Activated CD4-positive, alpha-beta T cell treated with anti-CD3 and anti-CD28 coated beads, Interleukin-2, Interleukin-6, amounts not matched to agents 100 ng/mL and 50 ng/mL, durations not matched to agents 16 hours and 8 hours (primary cell): ENCODE measurements around the gene MED12L.

Source experiments
- DNase-seq: peaks from one replicate; pipeline ENCODE4 v3.0.0-alpha.2; 2020

The MED12L gene

GRCh38 chr3:151178208-151178845 is 92.9 kb downstream of the MED12L start:
- no peak for DNase-seq

DNA sequence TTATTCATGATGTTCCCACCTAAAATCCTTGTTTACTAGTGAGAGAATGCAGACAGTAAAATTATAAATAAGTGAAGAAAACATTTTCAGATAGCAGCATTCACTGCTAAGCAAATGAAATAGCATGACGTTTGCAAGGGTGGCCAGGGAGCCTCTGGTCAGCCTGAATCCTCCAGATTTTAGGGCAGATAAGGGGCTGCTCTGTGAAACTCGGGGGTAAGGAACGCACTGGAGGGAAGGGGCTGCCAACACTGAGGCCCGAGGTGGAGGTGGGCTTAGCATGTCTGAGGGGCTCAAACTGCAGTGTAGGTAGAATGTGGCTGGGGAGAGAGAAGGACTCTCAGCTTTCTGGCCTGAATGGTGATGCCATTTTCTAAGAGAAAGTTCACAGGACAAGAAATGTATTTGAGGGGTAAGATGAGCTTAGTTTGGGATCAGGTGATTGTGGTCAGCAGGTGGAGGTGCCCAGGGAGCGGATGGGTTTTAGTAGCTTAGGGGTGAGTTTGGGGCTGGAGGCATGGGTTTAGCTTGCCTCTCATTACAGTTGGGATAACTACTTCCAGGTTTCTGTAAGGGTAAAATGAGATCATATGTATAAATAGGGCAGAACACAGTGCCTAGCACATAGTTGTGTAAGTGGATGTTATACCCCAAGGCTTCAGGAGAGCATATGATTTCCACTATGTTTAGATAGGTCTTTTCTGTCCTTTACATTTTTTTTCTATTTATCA is 97.0 kb downstream of the MED12L start:
- no peak for DNase-seq

- no peak for DNase-seq
These were observed 97.8 kb downstream of the MED12L start for GRCh38 chr3:151183265-151183671.

- DNase-seq, result no peak
These were observed 105.6 kb downstream of the MED12L start for GRCh38 chr3:151191095-151191494.

DNA sequence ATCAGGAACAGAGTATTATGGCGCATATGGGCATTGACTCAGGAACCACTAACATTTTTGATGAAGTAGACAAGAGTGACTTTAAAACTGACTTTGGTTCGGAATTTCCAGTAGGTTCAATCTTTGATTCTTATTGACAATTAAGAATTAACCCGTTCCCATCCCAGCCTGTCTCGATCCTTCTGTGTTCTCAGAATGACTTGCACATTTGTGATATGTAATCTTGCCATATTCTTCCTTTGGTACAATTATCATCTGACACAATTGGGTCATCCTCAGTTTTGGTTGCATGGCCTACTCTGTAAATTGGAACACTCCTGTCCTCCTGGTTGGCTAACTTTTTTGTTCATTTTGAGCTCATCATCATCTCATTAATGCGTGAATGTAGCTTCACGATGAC is 107.1 kb downstream of the MED12L start:
- DNase-seq, result no peak

GRCh38 chr3:151195826-151196225 is 110.4 kb downstream of the MED12L start:
- no peak for DNase-seq

GRCh38 chr3:151196434-151196833 is 111.0 kb downstream of the MED12L start:
- no peak for DNase-seq

DNA sequence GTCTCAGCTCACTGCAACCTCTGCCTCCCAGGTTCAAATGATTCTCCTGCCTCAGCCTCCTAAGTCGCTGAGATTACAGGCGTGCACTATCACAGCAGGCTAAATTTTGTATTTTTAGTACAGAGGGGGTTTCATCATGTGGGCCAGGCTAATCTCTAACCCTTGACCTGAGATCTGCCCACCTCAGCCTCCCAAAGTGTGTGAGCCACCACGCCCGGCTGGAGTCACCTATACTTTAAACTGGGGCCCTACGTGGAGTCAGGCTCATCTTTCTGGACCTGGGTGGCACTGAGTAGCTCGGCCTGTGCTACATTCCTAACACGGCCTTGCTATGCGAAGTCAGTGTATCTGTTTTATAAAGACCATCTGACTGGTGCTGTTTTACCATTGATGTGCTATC is 111.8 kb downstream of the MED12L start:
- DNase-seq, result no peak

GRCh38 chr3:151197981-151198767 is 112.7 kb downstream of the MED12L start:
- no peak for DNase-seq

DNA sequence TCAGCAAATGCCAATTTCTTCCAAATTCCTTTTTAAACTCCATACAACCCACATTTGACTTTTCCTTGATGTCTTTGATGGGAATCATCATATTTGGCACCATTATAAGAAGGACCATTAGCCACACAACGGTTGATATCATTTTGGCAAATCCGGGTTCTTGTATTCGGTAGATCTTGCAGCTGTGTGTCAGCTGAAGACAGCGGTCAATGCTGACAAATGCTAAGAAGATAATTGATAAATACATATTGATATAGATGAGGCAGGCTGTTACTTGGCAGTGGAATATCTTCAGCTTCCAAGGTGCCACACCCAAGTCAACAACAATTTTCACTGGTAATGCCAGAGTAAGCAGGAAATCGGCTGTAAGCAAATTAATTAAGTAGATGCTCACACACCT is 113.4 kb downstream of the MED12L start:
- DNase-seq, result no peak

DNA sequence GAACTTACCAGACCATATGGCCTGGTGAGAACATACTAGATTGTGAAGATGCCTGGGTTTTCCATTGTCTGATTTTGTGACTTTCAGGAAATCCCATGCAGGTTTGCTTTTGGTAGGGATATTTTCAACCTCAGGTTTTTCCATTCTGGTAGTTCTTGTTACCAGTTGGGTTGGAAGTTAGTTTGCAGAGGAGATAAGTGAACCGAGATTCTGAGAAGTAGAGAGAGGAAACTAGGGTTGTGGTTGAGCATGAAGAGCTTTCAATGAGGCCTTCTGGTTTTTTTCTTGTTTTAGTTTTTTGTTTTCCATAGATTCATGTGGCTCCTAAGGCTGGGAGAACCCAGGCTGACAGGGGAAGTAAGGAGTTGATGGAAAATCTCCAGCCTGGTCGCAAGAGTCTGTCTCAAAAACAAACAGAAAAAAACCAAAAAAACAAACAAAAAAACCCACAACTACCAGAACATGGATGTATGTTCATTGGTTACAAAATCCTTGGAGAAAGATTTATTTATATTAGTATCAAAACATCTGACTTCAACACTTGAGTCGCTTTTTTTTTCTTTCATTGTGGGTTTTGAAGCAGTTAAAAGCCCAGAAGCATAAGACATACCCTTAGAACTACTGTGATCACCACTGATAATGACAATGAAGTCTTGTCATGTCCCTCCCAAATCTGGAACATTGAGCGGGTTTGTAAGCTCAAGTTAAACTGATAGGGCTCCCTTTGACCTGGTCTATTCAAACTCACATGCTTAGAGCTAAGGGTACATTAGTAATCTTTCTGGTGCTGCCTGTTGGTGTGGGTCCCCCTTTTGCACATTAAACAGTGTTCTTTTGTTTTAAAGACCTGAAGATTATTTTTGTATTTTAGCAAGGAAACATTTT is 114.3 kb downstream of the MED12L start:
- peak; percentile 58 for DNase-seq

DNA sequence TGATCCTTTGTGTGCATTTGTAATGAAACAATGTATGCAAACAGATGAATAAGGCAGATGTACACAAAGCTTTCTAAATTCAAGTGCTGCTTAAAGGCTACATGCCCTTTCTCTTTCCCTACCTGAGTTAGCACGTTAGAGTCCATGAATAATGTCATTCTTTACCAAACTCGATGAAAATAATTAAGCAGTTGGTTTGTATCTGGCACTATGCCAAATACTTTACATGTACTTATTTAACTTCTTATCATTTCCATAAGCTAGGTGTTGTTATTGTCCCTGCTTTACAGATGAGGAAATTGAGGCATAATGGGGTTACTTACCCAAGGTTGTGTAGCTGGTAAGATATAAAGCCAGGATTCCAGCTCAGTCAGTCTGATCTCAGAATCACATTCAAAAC is 115.1 kb downstream of the MED12L start:
- DNase-seq, result no peak

DNA sequence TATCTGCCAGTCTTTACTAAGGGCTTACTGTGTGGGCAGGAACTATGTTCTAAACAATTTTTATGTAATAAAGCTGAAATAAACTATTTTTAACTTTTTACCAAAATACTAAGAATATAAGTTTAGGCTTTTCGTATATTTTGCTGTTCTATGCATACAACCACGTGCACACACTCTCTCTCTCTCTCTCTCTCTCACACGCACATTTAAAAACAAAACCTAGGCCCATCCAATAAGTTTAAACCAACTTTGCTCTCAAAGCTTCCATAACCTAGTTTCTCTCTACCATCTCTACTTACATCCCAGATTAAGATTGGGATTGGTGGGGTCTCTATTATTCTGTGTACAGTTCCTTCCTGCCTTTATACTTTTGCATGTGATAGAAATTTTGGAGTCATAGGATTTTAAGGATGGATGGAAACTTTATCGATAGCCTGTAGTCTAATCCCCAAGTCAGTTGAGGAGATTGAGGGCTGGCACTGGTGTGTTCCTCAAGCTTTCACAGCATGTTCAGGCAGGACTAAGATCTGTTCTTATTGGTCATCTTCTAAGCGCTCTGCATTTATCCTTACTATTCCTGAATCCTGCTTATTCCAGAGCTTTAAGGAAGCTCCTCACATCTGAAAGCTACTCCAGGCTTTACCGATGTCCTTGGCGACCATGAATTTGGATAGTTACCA is 115.7 kb downstream of the MED12L start:
- peak; percentile 49 for DNase-seq

- peak; percentile 89 for DNase-seq
These were observed 117.6 kb downstream of the MED12L start, which contains the start of gene GPR171 for GRCh38 chr3:151203051-151203420. GPR171 (minus strand) TSS chr3:151203216; CDS start chr3:151199386, 3,830 bp downstream.

- peak; percentile 67 for DNase-seq
These were observed 119.3 kb downstream of the MED12L start for GRCh38 chr3:151204530-151205402.

GRCh38 chr3:151205482-151205881 is 120.0 kb downstream of the MED12L start:
- DNase-seq, result no peak

- peak; percentile 60 for DNase-seq
These were observed 120.7 kb downstream of the MED12L start for GRCh38 chr3:151206201-151206600.

DNA sequence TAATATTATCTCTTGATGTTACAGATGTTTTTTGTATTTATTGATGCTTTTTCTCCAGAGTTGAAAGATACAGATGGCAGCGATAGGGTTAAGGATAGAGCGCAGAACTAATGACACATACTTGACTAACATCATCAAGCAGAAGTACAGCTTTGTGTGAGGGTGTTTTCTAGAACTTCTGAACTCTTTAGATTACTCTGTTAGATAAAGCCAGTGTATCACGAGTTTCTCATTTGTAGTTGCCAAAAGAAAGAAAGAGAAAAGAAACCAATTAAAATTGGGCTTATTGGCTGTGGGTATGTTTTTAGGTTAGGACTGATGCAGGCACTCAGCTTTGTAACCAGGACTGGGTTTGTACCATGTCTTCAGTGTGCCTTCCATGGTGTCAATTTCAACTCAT is 124.2 kb downstream of the MED12L start:
- DNase-seq, result peak; percentile 50

DNA sequence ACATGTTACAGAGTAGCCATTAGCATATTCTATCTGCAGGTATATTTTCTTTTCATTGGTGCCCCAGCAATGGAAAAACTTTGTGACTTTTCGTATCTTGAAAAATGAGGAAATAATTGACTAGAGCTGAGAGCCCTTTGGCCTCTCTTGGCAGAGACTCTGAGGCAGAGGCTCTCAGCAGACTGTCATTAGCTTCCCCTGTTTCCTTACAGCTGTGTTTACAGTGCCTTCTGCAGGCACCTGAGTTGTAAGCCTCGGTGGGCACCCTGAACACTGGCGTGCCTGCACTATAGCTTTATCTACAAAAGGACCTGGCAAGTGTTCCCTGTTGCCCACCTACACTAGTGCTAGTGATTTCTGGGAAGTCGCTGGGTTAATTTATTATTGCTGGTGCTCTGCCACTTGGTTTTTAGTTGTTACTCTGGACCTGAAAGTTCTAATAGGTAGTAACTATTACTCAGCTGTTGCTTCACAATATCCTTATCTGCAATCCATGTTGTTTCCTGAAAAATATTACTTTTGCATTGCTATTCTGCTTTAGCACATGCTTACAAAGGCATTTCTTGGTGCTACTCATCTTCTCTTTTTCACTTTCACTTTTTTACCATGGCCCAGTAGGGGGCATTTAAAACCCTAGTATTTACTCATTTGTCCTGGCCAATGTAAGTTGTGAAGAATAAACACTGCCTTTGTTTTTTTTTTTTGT is 125.4 kb downstream of the MED12L start:
- DNase-seq, result no peak

DNA sequence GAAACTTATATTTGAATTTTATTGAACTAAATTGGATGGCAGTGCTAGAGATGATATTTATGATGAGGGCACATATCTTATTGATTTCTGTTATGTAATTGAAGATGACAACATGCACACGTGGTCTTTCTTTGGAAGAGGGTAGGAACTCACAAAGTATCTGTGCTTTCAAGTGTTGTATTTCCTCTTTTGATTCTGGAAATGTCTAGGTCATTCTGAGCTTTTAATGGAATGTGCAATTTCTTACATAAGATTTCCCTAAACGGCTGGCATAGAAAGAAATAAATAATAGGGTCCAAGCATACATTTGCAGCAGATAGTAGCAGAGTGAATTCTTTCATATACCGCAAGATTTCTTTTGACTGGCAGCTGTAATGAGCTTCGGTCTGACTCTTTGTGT is 127.7 kb downstream of the MED12L start:
- DNase-seq, result no peak
